SKM-1 treated with dmso at 0.1 percent for 144 hours (cell line): ENCODE results near the gene PAX8.
"Not testable (repeated sequence)": the region's sequence is repeated elsewhere in the genome, so short reads cannot be mapped to it uniquely, and the experiment has no call there.

Experiments
- DNase-seq: peaks from one replicate; lab custom pipeline; 2025; ENCODE audit not compliant: unreplicated experiment; lab: John Stamatoyannopoulos, UW

Gene PAX8

DNA sequence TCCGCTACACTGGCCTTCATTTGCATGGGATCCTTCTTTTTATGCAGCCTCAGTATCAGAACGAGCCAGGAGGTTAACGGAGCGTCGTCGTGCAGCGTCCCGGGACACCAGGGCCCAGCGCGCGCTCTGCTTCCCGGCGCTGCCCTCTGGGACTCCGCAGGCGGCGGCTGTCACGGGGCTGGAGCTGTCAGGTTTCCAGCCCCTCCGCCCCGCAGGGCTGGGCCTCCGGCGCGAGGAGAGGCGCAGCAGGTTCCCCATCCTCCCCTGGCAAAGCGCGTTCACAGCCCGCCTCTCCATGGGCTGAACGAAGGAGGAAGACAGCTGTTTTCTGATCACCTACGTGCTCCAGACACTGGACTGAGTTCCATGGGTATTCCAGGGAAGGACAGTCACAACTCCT lies 12.5 kb upstream of the PAX8 start:
- no peak for DNase-seq

DNA sequence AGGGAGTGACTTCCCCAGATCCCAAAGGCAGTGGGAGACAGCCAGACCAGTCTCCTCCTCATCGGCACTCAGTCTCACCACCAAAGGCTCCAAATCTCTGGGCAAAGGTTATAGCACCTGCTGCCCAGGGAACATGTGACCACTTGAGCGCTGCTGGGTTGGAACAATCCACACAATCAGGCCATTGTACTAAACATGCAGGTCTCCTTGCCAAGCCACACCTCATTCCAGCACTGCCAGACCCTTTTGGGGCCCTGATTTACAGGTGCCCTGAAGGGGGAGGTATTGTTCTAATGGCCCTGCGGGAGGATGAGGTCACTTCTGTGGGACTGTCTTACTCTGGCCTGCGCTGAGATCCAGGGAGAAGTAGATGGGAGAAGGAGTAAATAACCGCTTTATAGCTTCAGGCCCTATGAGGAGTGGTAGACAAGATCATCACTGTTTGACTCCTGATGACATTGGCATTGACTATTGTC lies 10.0 kb upstream of the PAX8 start:
- not testable (repeated sequence) for DNase-seq

DNA sequence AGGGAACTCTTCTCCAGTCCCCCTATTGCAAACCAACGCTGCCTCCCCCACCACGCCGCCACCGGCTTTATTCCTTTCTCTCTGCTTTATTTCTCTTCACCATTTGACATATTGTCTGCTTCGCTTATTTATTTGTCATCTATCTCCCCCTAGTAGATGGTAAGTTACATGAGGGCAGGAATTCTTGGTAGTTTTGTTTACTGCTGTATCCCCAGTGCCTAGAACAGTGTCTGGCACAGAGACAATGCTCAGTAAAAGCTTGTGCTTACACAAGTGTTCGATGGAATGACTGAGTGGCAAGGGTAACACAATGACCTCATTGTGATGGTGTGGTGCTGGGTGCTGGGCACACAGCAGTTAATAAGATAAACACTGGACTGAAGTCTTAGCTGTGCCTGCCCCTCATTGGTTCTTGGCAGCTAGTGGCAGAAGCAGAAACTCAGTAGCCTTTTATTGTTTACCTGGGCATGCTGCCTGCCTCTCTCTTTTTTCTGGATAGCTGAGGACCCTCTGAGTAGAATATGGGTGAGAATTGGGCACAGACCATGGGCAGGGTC lies 9.5 kb upstream of the PAX8 start:
- not testable (repeated sequence) for DNase-seq

DNA sequence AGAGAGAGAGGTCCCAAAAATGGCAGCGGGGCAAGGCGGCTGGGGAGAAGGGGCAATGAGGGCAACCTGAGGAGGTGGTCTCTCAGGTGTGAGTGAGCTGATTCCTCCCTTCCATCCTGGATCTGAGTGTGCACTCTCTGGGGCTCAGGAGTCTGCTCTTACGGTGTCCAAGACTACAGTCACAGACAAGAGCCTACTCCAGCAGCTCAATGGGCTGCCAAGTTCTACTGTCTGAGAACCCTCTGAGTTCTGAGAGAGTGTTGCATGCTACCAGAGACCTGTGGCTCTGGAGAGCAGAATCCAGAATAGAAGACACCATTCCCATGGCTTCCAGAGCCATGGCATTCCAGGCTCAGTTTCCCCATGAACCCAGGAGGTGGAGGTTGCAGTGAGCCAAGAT lies 7.1 kb upstream of the PAX8 start:
- DNase-seq, result no peak

DNA sequence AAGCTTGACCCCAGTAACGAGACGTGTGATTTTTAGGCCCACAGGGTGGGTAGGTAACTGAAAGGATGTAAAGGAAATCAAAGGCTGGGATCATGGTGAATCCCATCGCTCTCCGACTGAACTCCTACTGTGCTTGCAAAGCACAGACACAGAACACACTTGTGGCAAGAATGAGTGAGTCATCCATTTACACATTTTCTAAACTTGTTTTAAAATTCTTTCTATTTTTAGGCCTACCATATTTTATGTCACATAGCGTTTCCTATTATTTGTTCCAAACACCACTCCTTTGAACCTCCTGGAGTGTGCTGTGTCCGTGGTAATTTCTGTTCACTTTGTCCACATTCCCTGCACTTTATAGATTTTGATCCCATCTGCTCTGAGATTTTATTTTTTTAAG lies 6.3 kb upstream of the PAX8 start:
- DNase-seq, result not testable (repeated sequence)

DNA sequence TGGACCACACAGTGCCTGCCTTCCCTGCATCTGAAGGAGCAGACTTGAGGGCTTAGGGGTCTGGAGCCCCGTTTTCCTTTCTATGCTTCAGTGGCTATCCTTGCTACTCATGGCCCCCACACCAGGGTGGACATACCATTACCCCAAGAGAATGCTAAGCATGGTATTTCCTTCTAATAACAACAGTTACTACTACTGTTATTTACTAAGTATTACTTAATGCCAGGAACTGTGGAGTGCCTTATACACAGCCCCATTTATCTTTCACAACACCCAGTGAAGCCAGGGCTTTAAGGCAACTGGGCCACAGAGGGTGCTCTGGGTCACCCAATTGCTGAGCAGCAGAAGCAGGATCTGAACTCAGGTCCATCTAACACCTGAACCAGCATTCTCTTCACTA lies 5.8 kb upstream of the PAX8 start:
- no peak for DNase-seq

DNA sequence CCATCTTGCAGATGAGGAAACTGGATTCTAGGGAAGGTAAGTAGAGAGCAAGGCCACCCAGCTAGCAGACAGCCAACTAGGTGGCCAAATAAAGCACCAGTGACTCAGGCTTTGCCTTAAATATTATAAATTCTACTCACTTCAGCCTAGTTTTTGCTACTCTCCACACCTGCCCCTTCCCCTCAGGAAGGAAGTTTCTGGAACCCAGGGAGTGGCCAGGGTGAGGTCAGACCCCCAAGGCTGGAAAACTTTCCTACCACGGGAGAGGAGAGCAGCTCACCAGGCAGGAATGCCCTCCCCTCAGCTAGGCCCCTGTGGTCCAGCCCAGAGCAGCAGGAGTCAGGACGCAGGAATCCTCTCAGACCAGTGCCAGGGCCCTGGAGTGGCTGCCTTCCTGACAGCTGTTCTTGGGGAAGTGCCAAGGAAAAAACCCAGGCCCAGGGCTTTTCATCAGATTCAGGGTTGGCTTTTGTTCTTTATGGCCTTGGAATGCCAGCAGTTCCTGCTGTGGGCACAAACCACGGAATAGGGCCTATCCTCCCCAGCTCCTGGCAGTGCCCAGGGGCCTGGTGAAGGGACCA lies 5.1 kb upstream of the PAX8 start:
- DNase-seq, result no peak

DNA sequence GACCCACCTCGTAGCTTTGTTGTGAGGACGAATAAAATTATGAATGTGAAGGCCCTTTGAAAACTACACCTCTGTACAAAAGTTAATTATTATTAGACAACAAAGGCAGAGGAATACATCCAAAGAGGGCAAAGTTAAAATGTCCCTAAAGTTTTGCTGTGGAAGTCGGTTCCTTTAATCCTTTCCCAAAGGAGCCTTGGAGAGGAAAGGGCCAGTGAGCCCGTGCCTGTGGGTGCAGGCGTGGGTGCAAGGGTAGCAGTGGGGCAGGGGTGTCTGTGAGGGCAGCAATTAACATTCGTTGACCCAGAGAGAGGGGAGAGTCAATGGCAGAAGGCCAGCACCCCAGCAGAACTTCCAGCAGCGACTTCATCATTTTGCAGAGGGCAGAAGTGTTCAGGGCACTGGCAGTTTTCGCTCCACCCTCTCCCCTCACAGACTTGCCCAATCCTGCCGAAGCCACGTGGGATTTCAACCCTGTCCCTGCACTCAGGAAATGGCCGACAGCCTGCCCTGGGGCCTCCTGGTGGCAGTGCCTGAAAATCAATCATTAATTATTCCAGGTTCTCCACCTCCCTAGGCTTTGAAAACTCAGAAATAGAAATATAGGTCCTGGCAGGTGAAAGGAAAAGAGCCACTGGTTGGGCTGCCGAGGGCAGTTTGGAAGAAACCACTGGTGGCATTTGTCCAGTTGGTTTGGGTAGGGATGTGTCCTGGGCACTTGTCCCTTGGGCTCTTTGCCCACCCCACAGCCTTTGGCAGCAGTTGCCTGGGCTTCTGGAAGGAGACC lies 4.2 kb upstream of the PAX8 start:
- DNase-seq, result peak; percentile 85

DNA sequence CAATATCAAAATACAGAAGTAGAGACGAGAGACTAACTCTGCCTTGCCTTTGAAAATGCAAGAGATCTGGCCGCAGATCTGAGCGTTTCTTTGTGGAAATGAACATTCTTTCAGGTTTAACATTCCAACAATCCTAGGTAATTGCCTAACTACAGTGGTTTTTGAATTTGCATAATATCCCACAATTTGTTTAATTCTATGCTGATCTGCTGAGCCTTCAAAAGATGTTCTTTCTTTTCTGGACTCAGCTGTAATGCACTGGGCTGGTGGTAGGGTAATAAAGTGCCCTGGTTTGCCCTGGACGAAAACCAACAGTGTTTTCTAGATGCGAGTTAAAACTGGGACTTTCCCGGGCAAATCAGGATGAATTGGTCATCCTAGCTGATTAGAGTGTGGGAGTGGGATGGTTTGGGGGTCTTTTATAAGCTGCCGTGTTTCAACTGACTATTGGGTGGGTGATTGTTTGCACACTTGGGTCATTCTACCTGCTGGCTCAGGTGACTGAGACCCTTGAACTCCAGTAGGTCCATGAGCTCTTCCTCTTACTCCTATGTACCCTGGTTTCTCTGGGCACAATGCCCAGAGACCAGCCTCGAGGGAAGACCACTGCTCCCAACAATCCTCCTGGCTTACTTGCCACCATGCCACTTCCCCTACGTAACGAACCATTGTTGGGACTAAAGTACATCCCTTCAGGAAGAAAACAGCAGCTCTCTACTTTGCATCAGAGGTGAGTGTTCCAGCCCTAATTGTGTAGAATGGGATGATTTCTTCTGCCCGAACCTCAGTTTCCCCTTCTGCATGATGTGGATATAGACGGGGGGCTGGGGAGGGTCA lies 3.4 kb upstream of the PAX8 start:
- DNase-seq, result no peak

DNA sequence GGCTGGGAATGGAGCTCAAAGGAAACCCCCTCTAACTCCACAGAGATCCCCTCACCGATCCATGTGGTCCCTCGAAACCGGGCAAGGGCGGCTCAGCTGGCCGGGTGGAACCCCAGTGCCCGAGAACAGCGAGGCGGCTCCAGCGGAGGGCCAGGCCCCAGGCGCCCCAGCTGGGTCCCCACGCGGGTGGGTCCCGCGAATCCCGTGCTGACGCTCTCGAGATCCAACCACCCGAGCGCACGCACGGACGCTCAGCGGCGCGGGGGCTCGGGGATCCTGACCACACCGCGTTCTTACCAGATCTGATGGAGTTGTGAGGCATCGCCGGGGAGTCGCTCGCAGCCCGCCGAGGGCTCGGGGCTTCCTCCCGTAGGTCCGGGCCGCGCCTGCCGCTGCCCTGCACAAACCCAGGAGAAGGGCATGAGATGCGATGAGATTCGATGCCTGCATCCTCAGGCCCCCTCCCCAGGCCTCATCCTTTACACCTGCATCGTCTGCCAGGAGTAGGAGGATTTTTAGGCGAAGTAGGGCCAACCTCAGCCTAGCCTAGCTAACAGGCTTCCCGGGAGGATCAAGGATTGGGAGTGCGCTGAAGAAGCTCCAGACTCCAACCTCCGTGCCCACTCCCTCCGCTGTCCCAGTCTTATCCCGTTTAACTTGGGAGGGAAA lies 514 bp downstream of the PAX8 start:
- DNase-seq, result no peak

DNA sequence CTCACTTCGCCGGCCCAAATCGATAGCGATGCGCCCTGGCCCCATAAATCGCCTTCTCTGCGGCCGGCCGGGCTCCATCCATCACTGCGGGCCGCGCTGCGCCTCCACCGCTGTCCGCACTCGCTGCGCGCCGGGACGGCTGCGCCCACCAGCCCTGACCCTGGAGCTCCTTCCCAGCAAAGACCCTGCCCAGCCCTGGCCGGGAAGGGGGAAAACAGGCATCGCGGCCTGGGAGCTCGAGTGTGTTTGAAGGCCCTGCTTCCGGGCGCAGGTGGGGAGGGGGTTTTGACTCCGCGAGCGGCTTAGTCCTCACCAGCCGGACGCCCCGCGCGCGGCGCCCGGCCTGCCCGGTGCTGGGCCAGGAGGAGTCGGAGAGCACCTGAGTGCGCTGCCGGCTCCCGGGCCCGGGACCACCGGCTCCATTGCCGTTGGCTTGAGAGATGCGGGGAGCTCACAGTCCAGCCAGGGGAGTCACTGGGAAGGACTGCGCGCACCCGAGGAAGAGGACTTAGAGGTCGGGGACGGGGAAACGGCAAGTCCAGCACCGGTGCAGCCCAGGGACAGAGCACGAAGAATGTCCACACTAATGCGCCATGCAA lies 1.1 kb downstream of the PAX8 start:
- DNase-seq, result no peak

DNA sequence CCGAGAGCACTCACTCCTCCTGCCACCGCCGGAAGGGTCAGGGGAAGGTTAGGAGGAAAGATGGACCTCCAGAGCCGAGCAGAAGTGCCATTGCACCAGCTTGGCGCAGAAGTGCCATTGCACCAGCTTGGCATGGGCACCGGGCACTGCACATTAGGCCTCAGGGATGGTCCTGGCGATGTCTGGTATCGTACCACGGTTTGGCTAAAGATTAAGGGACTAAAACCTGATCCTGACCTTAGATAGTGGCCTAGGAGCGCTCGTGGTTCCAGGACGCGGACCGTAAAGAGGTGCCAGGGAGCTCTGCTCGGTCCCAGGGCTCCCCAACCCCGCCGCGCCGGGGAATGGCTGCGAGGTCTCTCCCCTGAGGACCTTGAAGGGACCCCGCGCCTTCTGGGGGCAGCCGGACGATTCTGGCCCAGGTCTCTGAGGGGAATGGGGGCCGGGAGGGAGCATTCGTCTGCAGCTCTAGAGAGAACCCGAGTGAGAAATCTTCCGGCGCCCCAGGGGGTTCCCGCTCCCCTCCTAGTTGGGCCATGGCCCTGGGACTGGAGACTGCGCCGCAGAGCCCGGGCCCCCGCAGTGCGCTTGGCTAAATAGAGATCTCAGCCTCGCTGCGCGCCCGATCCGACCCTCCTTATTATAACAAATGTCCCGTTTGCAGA lies 1.8 kb downstream of the PAX8 start:
- no peak for DNase-seq

DNA sequence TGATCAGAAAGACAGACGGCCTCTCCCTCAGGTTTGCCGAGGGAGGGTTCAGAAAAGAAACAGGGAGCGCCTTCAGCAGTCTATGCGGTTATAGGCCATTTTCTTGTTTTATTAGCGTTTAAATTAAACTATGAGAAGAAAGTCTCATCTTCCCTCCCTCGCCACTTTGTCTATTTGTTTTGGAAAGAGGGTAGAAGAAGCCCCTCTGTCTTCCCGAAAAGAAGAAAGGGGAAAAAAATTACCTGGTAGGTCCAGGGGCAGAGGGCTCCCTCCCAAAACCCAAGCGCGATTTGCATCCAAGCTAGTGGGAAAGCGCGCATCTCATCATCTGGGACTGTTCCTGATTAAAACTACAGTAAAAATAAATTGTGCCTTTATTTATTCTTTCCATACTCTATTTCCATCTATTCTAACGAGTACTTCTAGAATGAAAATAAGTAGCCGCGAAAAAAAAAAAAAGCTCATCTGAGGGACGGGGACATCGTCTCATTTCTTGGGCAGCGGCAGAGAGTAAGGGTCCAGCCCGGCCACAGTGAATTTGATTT lies 2.4 kb downstream of the PAX8 start:
- no peak for DNase-seq

DNA sequence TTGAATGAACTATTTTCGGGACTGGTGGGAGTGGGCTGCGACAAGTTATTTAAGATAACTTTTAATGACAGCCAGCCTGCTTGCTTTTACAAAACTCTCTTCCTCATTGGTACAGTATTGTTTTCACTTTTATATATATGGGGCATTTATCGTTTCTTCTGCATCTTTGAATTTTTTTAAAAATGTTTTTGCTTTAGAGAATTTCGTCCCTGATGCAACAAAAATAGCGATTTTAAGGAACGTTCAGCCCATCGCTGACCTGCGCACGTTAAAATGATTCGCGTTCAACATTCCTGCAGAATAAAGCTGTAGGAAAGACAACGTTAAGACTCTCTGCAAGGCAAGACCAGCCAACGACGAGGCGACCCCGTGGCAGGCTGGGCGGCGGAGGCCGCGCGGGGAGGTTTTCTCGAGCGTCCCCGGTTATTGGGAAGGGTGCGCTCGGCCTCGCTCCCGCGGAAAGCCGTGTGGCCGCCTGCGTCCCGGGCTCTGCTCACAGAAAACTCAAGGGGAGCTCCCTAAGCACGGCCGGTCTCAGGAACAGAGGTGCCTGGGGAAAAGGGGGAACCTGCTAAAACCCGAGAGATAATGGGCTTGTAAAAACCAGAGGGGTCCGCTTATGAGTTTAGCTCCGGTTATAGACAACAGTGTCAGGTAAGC lies 3.0 kb downstream of the PAX8 start:
- DNase-seq, result no peak

DNA sequence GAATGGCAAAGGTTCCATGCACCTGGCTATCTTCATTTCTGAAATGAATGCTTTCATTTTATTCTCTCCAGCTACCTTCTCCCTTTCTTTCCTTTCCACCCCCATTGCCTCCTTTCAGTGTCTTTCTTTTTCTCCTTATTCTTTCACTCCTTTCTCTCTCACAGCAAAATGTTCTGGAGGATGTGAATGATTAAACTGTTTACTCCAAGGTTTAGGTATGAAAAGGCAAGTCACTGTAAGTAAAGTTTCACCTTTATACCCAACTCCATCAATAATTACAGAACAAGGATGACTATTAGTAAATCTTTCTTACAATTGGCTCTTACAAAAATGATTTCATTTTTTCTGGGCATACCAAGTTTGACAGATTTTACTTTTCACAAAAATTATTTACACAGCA lies 4.3 kb downstream of the PAX8 start:
- no peak for DNase-seq

DNA sequence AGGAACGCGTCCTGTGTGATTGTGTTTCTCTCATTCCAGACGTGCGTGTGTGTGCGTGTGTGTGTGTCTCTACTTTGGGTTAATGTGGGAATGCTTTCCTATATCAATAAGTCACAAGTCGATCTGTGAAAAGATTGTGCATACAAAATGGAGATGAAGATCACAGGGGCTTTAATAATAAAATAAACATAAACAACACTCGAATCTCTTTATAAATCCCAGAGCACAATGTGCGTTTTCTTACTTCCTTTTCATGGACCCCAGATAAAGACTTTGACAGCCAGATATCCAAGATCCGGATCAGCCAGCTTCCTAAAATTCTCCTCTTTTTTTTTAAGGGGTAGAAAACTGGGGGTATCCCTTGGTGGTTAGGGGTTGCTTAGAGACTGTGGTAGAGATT lies 4.7 kb downstream of the PAX8 start:
- DNase-seq, result no peak

DNA sequence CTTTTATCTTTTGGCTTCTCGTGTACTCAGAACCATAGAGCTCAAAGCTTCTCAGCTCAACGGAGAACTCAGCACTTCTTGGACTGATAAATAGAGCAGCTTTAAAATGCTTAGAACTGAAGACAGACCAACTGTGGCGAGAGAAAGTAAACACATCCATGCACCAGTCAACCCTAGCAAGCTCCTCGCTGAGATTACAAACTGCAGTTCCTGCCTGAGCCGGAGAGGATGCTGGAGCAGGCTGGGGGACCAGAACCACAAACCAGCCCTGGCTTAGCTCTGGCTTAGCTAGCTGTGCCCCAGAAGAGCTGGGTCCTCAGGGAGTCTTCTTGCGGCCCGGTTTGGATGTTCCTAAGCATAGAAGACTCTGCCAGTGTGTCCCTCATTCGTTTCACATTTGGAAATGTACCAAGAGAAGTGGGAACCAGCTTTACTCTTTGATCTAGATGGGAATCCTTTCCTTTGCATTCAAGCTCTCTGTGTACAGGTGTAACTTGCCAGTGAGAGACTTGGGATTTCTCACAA lies 5.6 kb downstream of the PAX8 start:
- DNase-seq, result no peak

DNA sequence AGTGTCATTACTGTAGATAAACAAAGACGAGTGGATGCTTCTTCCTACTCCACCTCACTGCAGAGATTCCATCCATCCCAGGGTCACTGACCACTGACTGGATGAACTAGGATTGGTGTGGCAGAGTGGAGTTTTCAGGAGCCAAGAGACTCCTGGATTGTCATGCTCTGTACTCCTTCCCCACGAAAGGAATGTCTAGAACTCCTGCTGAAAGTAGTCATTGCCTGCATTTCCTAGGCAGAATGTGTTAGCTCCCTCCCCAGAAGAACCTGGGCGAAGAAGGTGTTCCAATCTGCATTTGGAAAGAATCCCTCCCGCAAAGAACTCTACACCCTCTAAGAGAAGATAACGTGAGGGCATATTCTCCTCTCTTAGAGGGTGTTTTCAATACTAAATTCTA lies 6.2 kb downstream of the PAX8 start:
- DNase-seq, result no peak
